Right kidney (tissue), 1 donor: ENCODE results near the gene MX2.
"Not testable (repeated sequence)": the region's sequence is repeated elsewhere in the genome, so short reads cannot be mapped to it uniquely, and the experiment has no call there.

ENCODE experiments used
- DNase-seq: peaks from one replicate; pipeline ENCODE4 v3.0.0-alpha.2; 2016

Gene MX2

DNA sequence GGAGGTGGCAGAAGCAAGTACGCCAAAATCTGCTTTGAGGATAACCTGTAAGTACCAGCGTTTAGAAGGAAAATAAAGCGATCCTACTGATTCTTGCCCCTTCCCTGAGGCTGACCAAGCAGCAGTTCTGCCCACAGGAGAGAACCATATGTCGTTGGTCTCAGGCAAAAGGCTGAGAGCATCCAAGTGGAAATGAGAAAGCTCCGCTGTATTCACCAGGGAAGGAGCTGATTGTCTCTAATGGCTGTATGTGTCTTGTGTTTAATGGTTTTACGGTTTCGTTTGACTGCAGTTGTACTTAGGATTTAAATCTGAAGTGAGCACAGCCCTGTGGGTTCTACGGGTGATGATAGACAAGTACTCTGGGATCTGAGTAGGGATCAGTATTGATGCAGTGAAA is 23.4 kb upstream of the MX2 start:
- no peak for DNase-seq

DNA sequence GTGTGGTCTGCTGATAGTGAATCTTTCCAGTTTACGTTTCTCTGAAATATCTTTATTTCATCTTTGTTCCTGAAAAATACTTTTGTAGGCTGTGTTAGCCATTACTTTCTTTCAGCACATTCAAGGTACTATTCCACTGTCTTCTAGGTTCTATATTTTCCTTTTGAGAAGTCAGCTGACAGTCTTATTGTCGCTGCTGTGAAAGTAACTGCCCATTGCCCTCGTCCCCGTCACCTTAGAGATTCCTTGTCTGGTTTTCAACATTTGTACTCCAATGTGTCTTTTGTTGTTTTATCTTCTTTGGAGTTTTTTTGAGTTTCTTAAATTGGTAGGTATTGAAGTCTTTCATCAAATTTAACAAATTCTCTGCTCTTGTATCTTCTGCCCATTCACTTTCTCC is 19.8 kb upstream of the MX2 start:
- no peak for DNase-seq

- no peak for DNase-seq
Measured at GRCh38 chr21:41344146-41344545, 17.7 kb upstream of the MX2 start.

DNA sequence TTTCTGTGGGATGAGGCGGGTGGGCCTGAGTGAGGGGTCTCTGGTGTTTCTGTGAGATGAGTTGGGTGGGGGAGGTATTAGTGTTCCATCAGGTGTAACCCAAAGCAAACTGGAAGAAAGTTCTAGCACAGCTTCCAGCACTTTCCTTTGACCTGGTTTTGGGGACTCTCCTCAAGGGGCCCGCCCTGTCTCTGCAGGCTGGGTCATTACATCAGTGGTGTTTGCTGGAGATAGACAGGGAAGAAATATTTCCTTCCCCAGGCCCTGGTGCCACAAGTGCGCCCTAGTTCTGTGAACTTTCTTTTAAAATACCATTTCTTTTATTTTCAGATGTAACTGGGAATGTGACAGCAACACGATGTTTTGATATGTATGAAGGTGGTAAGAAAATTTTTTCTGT is 16.5 kb upstream of the MX2 start:
- DNase-seq = no peak

DNA sequence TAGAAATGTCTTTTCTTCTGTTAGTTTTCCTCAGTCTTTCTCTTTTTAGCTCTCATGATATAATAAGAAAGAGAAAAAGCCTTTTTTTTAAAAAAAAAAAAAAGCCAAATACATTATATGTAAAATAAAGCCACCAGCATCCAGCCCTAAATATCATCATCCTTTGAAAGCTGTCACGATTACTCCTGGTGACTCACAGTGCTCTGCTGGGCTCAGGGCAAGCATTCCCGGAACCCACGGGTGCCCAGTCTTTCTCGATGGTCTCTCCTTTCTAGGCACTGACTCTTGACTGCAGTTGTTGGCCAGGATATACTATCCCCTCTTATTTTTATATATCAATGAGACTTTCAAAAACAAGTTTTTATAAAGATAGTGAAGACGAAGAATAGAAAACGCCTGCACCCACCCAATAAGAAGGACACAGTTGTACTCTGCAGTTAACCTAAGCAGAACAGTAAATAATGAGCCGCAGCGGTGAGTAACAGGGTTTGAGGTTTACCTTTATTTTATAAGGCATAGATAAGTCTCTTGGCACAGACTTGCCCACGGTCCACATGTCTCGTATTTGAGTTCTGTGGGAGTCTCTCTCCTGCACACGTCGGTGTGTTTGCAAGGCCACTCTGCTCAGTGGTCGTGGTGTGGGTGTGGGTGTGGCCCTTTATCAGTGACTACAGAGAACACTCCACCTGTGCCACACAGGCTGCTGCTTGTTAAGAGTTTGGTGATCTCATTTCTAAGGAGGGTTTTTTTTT is 15.7 kb upstream of the MX2 start:
- no peak for DNase-seq

DNA sequence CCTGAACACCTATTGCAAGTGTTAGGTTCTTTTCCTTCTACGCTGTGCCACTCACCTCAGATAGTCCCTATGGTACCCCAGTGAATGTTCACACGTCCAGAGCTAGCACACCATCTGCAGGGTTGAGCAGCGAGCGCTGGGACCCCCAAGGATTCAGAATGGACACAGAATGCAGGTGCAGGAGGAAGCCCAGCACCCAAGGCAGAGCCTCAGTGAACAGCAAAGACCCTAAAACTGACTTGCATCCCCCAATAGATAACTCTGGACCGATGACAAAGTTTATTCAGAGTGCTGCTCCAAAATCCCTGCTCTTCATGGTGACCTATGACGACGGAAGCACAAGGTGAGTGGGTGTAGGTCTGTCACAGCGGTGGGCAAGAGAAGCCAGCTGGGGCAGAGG is 15.1 kb upstream of the MX2 start:
- no peak for DNase-seq

GRCh38 chr21:41348434-41348833 is 13.4 kb upstream of the MX2 start:
- DNase-seq = no peak

GRCh38 chr21:41349126-41349525 is 12.7 kb upstream of the MX2 start:
- DNase-seq = no peak

DNA sequence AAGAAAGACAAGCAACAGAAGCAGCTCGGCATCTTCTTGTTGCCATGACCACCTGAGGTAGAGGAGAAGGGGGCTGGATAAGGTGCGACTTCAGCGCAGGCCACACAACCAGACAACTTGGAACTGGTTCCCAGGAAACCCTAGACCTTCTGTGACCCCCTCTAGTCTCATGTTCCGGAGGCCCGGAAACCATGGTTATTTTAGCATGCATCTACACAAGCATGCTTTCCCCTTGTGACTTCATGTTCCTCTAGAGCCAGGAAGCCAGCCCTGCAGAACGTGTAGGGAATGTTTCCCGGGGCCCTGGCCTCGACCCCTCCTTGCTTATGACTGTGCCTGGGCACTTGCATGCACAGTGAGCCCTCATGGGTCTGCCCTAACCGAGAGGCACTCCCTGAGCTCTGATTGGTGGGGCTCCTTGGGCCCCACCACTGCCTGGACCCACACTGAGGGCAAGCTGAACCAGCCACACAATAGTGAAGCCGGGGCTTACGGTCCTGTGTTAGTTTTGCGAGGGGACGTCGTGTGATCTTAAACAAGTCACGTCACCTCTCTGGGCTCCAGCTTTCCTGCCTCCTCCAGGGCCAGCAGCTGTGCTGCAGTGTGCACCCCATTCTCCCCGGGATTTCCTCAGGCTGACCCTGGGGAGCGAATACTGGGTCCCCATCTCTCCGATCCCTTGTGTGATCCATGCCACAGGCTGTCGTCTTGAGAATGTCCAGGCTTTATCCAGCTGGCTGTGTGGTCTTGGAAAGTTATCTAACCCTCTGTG is 12.0 kb upstream of the MX2 start:
- no peak for DNase-seq

DNA sequence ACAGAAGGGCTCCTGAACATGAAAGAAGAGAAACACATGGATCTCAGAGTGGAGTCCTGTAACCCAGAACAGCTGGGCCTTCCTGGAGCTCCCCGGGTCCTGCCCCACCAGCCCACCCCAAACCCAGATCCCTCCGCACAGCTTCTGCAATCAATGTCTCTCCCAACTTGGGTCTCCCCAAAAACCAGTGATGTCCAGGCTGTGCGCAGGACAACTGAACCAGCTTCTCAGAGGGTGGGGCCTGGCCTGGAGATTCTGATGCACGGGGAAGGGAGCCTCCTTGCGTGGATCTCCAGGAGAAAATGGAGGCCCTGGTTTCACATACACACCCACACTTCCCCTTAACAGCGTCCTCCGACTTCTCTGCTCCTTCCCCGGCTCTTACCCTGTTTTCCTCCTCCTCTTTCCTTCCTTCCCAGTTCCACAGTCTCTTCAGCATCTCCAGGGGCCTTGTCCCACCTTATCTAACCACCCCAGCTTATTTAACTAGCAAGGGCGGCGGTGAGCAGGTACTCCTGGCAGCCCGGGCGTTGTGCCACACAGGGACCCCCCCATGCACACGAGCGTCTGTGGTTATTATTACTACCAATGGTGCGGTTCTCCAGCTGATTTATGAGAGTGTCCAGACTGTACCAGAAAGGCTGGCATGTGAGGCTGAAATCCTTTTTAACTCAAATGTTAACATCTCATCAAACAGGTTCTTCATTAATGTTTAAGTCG is 11.2 kb upstream of the MX2 start:
- no peak for DNase-seq

GRCh38 chr21:41357546-41357945 is 4.3 kb upstream of the MX2 start:
- DNase-seq = no peak

- no peak for DNase-seq
Measured at GRCh38 chr21:41358193-41359166, 3.3 kb upstream of the MX2 start.

DNA sequence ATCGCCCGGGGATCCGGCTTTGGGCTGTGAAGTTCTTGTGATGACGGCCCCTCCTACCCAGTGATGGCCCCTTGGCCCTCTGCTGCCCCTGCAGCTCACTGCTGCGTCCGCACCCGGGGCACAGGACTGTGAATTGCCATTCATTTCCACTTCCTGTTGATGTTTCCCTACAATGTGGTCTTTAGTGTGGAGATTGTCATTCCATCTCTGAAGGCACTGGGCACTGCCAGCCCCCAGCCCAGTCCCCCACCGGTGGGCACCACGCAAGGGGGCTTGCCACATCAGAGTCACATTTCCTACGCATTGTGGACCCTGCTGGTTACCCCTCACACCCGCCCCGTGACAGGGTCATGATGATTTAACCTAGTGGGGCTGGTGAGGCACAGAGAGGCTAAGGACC is 2.5 kb upstream of the MX2 start:
- no peak for DNase-seq

DNA sequence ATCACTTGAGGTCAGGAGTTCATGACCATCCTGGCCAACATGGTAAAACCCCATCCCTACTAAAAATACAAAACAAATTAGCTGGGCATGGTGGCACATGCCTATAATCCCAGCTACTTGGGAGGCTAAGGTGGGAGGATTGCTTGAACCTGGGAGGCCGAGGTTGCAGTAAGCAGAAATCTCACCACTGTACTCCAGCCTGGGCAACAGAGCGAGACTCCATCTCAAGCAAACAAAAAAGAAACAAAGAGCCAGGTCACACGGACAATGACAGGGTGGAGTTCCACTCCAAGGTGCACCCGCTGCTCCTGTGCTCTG is 2.1 kb upstream of the MX2 start:
- not testable (repeated sequence) for DNase-seq

DNA sequence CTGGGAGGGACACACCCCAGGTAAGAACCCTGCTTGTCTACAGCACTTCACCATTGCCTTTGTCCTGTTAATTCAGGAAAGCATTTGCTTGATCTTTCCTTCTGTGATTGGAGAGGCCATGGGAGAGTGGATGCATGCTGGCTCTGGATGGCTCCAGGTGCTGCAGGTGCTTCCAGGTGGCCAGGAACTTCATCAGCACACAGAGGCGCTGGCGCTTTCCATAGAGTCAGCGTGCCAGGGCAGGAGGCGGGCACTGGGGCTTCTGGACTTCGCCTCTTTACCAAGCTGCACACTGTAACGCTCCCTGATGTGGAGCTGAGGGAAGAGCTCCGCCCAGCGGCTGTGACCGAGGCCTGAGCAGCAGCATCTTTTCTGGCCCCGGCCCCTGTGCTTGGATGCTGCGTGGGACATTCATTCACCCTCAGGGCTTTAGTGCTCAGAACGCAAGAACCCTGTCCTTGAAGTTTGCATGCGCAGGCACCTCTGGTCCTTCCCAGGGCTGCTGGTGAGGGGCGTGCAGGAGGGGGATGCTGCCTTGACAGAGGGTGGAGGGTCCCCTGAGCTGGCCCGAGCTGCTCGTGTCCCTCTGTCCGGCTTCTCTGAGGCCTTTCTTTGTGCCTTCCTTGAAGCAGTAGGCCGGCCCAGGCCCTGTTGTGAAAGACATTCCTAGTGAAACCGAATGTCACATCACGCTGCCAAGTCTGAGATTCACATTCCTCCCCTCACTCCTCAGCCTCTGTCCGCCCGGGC is 1.6 kb upstream of the MX2 start:
- no peak for DNase-seq

DNA sequence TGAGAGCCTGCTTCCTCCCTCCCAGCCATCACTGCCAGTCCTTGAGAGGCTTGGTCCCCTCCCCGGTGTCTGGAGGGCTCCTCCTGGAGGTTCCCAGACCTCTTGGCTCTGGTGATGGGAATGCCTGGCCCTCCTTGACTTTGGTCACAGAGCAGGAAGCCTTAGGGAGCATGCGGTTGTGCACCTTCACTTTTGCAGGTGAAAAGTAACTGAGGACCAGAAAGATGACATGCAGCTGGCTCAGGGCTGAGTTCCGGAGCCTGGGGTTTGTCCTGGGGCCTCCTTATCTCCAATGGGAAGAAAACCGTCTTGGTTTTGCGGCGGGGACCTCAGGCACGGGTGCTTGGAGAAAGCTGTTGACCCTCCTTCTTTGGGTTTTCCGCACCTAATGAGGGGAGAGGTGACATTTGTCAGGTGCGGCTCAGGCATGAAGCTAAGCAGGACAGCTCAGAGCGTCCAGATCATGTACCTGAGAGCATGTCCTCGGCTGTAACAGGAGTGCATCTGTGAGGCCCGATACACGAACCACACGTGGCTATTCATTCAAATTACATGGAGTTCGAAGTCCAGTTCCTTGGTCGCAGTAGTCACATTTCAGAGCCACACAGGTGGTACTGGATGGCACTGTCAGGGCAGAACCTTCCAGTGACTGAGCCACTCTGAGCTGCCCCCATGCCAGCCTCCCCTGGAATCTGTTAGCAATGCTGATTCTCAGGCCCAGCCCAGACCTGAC is 608 bp upstream of the MX2 start:
- DNase-seq = no peak

DNA sequence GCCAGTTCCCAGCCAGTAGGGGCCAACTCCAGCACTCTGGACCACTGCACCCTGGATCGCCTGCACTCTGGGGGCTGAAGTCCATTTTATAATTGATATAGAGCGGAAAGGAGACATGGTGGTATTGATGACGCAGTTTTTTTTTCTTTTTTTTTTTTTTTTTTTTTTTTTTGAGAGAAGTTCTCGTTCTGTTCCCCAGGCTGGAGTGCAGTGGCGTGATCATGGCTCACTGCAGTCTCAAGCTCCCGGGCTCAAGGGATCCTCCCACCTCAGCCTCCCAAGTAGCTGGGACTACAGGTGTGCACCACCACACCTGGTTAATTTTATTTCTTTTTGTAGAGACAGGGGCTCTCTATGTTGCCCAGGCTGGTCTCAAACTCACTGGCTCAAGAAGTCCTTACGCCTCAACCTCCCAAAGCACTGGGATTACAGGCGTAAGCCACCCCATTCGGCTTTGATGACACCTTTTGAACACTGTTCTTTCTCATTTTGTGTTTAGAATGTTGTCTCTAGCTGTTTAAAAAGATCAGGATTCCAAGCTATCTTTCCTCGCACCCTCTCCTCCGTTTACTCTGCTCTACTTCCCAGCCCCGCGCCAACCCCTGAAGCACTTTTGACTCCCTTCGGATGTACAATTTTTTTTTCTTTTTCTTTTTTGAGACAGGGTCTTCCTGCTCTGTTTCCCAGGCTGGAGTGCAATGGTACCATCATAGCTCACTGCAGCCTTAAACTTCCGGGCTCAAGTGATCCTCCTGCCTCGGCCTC is 960 bp downstream of the MX2 start:
- DNase-seq = no peak

- no peak for DNase-seq
Measured at GRCh38 chr21:41363370-41364270, 1.8 kb downstream of the MX2 start.

GRCh38 chr21:41364308-41364707 is 2.5 kb downstream of the MX2 start:
- DNase-seq = no peak
